ENCODE measurements around the gene CAMK4.

Gene CAMK4

GRCh38 chr5:111236348-111236747 is 12.2 kb downstream of the CAMK4 start:
- Histone ChIP-seq H3K27me3 (ENCODE audit: control insufficient read depth, insufficient read depth, low read length) (no peaks in the 10 kb centered on the region), H3K36me3 (ENCODE audit: control insufficient read depth, insufficient read depth, low read length) (no peaks in the 10 kb centered on the region), H3K4me1 (no peaks in the 10 kb centered on the region), H3K27ac (no peak overlapping the region), H3K4me2 (ENCODE audit: low read length) (no peak overlapping the region), H3K79me2 (no peaks in the 10 kb centered on the region), H3K9me3 (ENCODE audit: control insufficient read depth, low read length) (no peaks in the 10 kb centered on the region), H2AFZ (no peak overlapping the region), H3K9ac (no peak overlapping the region), H3K4me3 (ENCODE audit: low read depth, low read length) (no peak overlapping the region)
- TF ChIP-seq CTCF (IDR thresholded peaks at IDR 0.05), result no peak

DNA sequence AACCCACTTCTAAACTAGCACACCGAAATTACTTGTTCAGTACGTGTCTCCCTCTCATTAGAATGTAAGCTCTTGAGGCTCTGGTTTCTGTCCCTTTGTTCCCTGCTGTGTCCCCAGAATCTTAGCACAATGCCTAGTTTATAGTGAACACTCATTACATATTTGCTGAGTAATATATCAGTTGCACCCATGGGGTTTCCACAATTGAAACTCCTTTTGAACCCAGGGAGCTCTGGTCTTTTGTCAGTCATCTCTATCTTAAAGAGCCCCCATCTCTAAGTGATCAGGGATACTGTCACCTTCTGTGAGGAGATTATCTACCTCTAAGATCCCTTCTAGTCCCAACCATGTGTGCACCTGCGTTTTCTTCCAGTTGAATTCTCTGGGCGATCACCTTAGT is 12.8 kb downstream of the CAMK4 start:
- H3K9ac ChIP-seq, result no peak overlapping the region
- no peak overlapping the region for H3K4me3 ChIP-seq (ENCODE audit: low read depth, low read length)
- TF ChIP-seq CTCF (IDR thresholded peaks at IDR 0.05), result no peak
- H3K36me3 ChIP-seq (ENCODE audit: control insufficient read depth, insufficient read depth, low read length), result no peaks in the 10 kb centered on the region
- H3K27me3 ChIP-seq (ENCODE audit: control insufficient read depth, insufficient read depth, low read length), result no peaks in the 10 kb centered on the region
- H2AFZ ChIP-seq, result no peak overlapping the region
- no peak overlapping the region for H3K4me2 ChIP-seq (ENCODE audit: low read length)
- no peak overlapping the region for H3K27ac ChIP-seq
- H3K9me3 ChIP-seq (ENCODE audit: control insufficient read depth, low read length), result no peaks in the 10 kb centered on the region
- H3K4me1 ChIP-seq, result no peaks in the 10 kb centered on the region
- H3K79me2 ChIP-seq, result no peaks in the 10 kb centered on the region

DNA sequence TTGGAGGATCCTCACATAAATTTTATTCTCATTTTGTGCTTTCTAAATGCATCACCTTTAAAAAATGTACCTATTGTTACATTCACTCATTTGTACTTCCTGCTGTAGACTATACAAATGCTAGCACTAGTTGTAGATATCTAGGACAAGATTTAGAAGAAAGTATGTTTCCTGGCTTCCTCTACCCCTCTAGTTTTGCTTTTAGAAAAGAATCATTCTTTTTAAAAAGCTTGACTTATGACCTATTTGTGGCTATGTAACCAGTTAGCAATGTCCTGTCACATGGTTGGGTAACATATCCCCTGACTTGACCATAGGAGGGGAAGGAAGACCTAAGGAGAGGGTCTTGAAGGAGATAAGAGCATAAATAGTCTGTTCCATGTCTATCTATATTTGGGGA is 13.3 kb downstream of the CAMK4 start:
- H3K9me3 ChIP-seq (ENCODE audit: control insufficient read depth, low read length), result no peaks in the 10 kb centered on the region
- H3K27ac ChIP-seq, result no peak overlapping the region
- H3K4me1 ChIP-seq, result no peaks in the 10 kb centered on the region
- H3K9ac ChIP-seq, result no peak overlapping the region
- H2AFZ ChIP-seq, result no peak overlapping the region
- no peak for TF ChIP-seq CTCF (IDR thresholded peaks at IDR 0.05)
- H3K27me3 ChIP-seq (ENCODE audit: control insufficient read depth, insufficient read depth, low read length), result no peaks in the 10 kb centered on the region
- H3K4me2 ChIP-seq (ENCODE audit: low read length), result no peak overlapping the region
- no peaks in the 10 kb centered on the region for H3K79me2 ChIP-seq
- no peak overlapping the region for H3K4me3 ChIP-seq (ENCODE audit: low read depth, low read length)
- H3K36me3 ChIP-seq (ENCODE audit: control insufficient read depth, insufficient read depth, low read length), result no peaks in the 10 kb centered on the region

DNA sequence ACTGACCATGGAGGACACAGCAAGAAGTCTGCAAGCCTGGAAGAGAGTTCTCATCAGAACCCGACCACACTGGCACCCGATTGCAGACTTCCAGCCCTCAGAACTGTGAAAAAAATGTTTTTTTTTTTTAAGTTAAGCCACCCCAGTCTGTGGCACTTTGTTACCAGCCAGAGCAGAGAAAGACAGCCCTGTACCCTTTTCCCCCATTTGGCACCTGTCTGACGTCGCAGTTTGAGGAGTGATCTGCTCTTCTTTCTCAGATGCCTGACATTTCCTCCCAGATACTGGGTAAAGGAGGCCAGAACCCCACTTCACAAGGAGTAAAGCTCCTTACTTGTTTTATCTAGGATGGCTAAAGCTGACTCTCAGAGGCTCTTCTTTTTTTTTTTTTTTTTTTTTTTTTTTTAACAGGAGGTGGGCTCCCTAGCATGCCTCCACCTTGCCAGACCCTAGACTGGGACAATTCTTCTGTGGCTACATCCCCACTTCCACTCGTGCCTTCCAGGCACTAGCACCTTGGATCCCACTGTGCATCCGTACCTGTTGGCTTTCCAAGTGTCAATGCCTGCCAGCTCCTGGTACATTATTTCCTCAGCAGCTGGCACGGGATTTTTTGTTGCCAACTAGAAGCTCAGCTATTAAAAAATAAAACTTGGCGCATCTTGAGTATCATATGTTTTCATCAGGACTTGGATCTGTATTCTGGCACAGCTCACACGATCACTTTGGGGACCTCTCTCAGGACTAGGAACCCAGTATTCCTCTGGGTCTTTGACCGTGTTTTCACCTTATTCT is 14.4 kb downstream of the CAMK4 start:
- Histone ChIP-seq H3K4me1 (no peaks in the 10 kb centered on the region), H3K36me3 (ENCODE audit: control insufficient read depth, insufficient read depth, low read length) (no peaks in the 10 kb centered on the region), H2AFZ (no peak overlapping the region), H3K27me3 (ENCODE audit: control insufficient read depth, insufficient read depth, low read length) (no peaks in the 10 kb centered on the region), H3K9ac (no peak overlapping the region), H3K79me2 (no peaks in the 10 kb centered on the region), H3K4me3 (ENCODE audit: low read depth, low read length) (no peak overlapping the region), H3K4me2 (ENCODE audit: low read length) (no peak overlapping the region), H3K9me3 (ENCODE audit: control insufficient read depth, low read length) (no peaks in the 10 kb centered on the region), H3K27ac (no peak overlapping the region)
- TF ChIP-seq CTCF (IDR thresholded peaks at IDR 0.05), result no peak

DNA sequence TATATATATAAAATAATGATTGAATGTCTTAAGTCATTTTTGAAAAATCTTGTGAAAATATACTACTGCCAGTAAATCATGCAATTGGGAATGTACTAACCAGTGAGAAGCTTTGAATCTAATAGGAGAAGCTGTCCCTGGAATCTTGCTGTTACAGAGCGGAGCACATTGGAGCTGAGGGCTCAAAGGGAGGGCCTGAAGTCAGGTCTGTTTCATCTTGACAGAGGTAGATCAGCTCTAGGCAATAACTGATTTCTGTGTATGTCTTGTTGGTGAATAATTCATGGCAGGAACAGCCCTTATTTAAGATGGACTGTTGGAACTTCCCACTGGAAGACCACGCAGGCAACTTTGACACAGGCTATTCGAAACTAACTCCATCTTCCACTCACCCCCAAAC is 17.5 kb downstream of the CAMK4 start:
- Histone ChIP-seq H3K27me3 (ENCODE audit: control insufficient read depth, insufficient read depth, low read length) (no peaks in the 10 kb centered on the region), H2AFZ (no peak overlapping the region), H3K36me3 (ENCODE audit: control insufficient read depth, insufficient read depth, low read length) (no peaks in the 10 kb centered on the region), H3K4me2 (ENCODE audit: low read length) (no peak overlapping the region), H3K9me3 (ENCODE audit: control insufficient read depth, low read length) (no peaks in the 10 kb centered on the region), H3K4me3 (ENCODE audit: low read depth, low read length) (no peak overlapping the region), H3K79me2 (no peaks in the 10 kb centered on the region), H3K4me1 (no peaks in the 10 kb centered on the region), H3K9ac (no peak overlapping the region), H3K27ac (no peak overlapping the region)
- no peak for TF ChIP-seq CTCF (IDR thresholded peaks at IDR 0.05)
